Renal cortex interstitium (tissue), 15 donors: ENCODE measurements around the gene PARP16. TPM values are rescaled to one million over a fixed set of nuclear protein-coding genes. Genes with fewer than 3 reads are reported as not detected.

ENCODE experiments used
- DNase-seq, 11 donors: peaks; one replicate each; pipeline ENCODE4 v3.0.0-alpha.2; 2013; ENCODE audit warnings: low read depth in 9 of 11, low spot score in 4 of 11; ENCODE audit errors: extremely low read depth in 1 of 11
- long read RNA-seq, 16 experiments: transcript quantifications; one replicate each; lab custom pipeline, GENCODE V29; 2026
- polyA plus RNA-seq, 3 donors: library from polyadenylated mRNA; unstranded; fragments of 120-200 nt; gene quantifications; one replicate each; pipeline ENCODE4 v1.2.1, GENCODE V29; 2013; ENCODE audit not compliant: insufficient read length in 3 of 3

PARP16 gene
- 10 to 100 TPM; 16.8 to 18.7 (median 18.6) TPM for polyA plus RNA-seq
- long read RNA-seq, donor 1, partial matches to known transcripts = 0 of 4 reads
- long read RNA-seq, donor 1, other reads (novel, unspliced or antisense) = 0 of 4 reads
- long read RNA-seq, donor 2, partial matches to known transcripts = 0 of 1 reads
- long read RNA-seq, donor 2, other reads (novel, unspliced or antisense) = 0 of 1 reads
- long read RNA-seq, donor 3, partial matches to known transcripts = 0 of 4 reads
- long read RNA-seq, donor 3, other reads (novel, unspliced or antisense) = 0 of 4 reads
- long read RNA-seq, donor 4, partial matches to known transcripts = 0 of 5 reads
- long read RNA-seq, donor 4, other reads (novel, unspliced or antisense) = 0 of 5 reads
- long read RNA-seq, donor 5 = 0 reads
- long read RNA-seq, donor 6, partial matches to known transcripts = 0 of 4 reads
- long read RNA-seq, donor 6, other reads (novel, unspliced or antisense) = 0 of 4 reads
- long read RNA-seq, donor 7, partial matches to known transcripts = 0 of 1 reads
- long read RNA-seq, donor 7, other reads (novel, unspliced or antisense) = 0 of 1 reads
- long read RNA-seq, donor 8 = 0 reads
- long read RNA-seq, donor 9, partial matches to known transcripts = 0 of 4 reads
- long read RNA-seq, donor 9, other reads (novel, unspliced or antisense) = 0 of 4 reads
- long read RNA-seq, donor 10, partial matches to known transcripts = 0 of 3 reads
- long read RNA-seq, donor 10, other reads (novel, unspliced or antisense) = 0 of 3 reads
- long read RNA-seq, donor 11, partial matches to known transcripts = 0 of 3 reads
- long read RNA-seq, donor 11, other reads (novel, unspliced or antisense) = 0 of 3 reads
- long read RNA-seq, donor 12 = 0 reads
- long read RNA-seq, donor 13 = 0 reads
- long read RNA-seq, donor 14, partial matches to known transcripts = 0 of 4 reads
- long read RNA-seq, donor 14, other reads (novel, unspliced or antisense) = 0 of 4 reads
- long read RNA-seq, donor 15, partial matches to known transcripts = 0 of 3 reads
- long read RNA-seq, donor 15, other reads (novel, unspliced or antisense) = 0 of 3 reads
- long read RNA-seq, donor 16, transcript PARP16-206 (6 exons, 2,343 nt) = major isoform, 7 of 9 reads
- long read RNA-seq, donor 16, partial matches to known transcripts = 0 of 9 reads
- long read RNA-seq, donor 16, other reads (novel, unspliced or antisense) = 0 of 9 reads

DNA sequence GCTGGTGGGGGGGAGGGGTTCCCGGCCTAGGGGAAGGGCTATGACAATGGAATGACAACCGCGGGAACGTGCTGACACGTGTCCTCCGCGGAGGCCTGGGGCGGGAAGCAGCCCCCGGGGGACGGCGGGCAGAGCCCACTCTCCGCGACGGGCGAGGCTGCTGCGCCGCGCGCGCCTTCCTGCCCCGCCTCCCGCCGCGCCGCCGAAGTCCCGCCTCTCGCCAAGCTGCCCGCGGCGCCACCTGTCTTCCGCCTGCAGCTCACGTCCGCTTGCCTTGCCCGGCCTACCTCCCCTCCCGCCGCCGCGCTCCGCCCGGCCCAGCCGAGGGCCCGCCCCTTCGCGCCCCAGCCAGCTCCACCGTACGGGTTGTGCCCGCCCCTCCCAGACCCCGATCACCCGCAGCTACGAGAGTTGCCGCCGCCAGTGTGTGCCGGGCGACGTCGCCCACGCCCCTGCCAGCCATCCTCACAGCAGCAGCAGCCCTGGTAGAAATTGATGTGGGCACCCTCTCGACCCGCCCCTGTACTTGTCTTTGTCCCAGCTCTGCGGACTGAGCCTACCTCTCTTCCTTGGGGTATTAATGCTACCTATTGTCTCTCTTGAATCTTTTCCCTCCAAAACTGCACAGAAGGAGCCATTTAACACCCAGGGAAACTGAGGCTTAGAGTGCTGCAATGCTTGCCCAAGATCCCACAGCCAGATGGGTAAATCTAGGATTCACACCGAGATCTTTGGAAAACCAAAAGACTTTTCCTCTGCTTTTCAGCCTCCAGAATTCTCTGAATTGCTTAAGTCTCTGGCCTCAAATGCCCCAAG, at the start of gene PARP16:
Gene PARP16, minus strand, starts transcription at position 180 of the 816 bp plus-strand sequence. CDS start 457 bp downstream, outside the sequence.
- DNase-seq = peak; percentile 54 to 89 (median 84)

DNA sequence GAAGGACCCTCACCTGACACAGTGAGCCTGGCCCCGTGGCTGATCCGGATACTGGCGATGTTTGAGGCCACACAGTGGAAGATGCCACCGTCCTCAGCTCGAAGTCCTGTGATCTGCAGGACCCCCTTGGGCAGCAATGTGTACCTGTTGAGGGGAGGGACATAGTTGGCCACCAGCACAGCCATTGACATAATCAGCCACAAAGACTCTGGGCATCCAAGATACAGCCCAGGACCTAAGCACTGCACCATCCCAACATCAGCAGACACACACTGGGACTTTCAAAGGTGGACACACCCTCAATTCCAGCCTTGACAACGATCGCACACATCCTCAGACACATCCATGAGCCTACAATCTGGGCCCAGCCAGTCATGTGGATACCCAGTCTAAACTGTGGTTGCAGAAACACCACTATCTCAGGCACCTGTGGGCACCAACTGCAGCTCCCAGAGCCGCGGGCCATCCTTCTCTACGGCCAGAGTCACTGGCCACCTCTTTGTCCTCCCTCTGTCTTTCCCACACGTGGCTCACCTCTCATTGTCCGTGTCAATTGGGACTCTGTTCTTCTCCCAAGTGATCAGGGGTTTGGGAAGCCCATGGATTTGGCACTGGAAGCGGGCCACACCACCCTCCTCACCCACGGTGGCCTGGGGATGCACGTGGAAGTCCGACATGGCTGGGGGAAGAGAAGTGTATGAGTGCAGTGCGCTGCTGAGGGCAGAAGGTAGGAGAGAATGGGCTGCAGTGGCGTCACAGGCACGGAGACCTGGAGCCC, 48.8 kb upstream of the PARP16 start:
- no peak for DNase-seq

DNA sequence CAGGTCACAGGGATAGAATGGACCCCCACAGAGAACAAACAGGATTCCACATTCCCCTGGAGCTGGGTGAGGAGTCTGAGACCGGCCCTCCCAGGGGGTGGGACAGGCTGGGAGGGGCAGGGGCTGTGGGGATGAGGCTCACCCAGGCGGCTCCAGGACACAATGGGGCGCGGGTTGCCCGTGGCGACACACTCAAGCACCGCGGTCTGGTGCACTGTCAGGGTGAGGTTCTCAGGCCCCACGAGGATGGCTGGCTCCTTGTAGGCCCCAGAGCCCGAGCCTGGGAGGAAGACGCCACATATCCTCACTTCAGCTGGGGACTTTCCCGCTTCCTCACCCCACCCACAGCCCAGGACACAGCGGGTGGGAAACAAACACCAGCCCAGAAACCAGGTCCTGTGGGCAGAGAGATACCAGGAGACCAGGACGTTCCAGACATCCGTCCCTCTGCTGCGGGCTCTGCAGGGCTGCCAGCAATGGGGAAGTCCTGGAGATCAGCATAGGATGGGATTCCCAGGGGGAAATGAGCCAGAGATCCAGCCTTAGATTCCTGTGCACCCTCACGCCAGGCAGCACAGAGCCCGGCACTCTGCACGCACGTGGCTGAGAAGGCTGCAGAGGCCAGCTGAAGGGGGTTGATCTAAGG, 48.0 kb upstream of the PARP16 start:
- no peak for DNase-seq

DNA sequence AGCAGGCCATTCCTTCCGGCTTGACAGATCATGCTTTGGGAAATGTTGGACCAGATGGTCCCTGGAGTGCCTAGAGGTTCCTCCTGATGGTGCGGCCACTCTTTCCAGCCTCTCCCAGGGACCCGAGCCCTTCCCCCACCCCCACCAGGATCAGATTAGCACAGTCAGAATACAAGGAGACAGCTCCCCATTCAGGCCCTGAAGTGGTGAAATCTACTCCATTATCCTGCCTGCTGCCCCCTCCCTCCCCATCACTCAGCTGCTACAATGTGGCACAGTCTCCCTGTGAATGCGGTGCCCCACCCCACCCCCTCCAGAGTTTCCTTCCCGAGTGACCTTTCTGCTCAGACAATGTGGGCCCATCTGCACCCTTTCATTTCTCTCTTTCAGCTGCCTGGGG, 47.2 kb upstream of the PARP16 start:
- DNase-seq = no peak

GRCh38 chr15:65333148-65333820, 46.6 kb upstream of the PARP16 start:
- no peak for DNase-seq

DNA sequence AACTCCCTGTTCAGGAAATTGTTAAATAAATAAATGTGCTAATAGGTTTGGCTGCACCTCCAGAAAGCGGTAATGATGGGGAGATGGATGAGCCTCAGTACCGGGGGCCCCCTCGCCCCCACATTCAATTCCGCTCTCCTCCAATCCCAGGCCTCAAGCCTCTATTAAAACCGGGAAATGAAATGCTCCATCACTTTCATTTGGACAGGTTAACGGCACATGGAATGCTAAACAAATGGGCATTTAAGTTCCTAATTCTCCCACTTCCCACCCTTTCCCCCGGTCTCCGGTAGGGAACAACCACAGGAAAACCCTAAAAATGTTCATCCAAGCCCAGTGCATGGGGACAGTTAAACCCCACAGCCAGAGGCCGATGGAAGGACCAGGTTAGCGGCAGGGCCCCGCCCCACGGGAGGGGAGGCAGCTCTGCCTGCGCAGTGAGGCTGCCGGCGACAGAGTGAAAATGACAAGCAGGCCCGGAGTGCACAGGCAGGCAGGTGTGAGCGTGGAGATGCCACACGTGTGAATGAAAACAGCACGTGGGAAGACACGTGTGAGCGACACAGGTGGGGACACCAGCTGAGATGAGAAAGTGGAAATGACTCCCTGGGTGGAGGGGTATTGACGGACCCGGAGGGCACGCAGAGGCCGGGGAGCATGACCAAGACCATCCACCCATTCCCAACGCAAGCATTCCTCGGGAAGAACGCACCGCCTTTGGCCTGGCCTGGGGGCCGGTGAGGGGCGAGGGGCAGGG, 45.9 kb upstream of the PARP16 start:
- no peak for DNase-seq

DNA sequence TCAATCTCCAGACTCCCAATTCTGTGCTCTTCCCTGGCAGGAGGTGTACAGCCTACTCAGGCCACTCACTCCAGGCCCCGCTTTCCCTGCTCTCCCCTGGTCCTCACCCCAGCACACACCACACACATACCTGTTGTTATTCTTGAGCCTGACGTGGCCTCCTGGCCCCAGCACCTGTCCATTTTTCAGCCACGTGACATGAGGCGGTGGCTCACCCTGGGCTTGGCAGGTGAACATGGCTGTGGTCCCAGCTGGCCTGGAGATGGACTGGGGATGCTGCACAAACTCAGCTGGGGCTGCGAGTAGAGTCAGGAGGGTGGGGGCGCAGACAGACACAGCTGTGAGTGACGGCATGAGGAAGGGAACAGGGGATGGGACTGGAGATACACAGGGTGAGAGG, 45.1 kb upstream of the PARP16 start:
- DNase-seq = no peak

DNA sequence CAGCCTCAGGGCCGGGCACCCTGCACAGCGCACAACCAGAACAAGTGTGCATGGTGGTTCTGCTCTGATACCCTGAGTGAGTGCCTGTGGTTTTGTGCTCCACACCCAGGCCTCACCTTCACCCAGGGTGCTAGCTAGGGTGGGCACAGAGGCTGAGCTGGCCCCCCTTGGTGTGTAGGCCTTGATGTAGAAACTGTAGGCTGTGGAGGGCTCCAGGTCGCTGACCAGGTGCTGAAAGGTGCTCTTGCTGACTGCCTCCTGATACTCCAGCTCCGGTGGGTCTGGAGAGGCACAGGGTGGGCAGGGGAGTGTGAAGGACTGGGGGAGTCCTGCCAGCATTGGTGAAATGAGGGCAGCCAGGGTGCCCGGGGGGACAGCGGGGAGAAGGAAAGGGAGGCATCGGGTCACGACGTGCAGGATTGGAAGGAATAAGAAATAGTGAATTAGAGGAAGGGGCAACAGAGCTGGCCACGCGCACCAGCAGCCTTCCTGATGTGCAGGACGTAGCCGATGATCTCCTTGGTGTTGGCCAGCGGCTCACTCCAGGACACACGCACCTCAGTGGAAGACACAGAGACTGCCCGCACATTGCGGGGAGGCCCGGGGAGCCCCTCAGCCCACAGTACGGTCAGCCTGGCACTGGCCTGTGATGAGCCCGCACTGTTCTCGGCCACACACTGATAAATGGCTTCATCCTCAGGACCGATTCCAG, 44.4 kb upstream of the PARP16 start:
- no peak for DNase-seq

- no peak for DNase-seq
Observed at GRCh38 chr15:65329984-65330735, 43.5 kb upstream of the PARP16 start.

DNA sequence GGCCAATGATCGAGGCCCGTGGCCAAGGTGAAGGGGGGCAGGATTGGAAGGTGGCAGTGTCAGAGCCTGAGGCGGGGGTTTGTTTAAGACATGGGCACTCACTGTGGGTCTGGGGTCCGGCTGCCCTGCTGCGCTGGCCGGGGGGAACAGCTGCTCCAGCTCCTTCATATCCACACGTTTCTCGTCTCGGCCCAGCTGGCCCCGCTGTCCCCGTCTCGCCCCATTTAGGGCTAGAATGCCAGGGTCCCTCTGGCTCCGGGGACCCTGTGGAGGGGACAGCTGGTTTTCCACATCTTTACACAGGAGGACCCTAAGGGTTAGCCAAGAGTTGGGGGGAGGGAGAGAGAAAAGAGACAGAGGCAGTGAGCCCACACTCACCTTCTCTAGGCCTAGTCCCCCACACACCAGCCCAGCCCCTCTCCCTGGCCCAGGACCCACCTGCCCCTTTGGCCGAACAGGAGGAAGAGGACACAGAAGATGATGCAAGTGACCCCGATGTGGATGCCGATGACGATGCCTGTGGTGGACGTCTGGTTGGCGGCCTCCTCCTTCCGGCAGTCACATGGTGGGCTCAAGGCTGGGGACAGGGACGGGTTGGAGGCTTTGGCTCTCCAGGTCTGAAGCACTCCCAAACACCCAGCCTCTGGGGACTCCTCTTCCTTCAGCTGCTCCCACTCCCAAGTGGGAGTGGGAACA, 42.8 kb upstream of the PARP16 start:
- no peak for DNase-seq

GRCh38 chr15:65328506-65329287, 42.0 kb upstream of the PARP16 start:
- DNase-seq = no peak

- no peak for DNase-seq
Observed at GRCh38 chr15:65327651-65328393, 41.1 kb upstream of the PARP16 start.

- DNase-seq = no peak
Observed at GRCh38 chr15:65326818-65327217, 40.1 kb upstream of the PARP16 start.
